Activated naive CD4-positive, alpha-beta T cell treated with anti-CD3 and anti-CD28 coated beads, Interleukin-2, amount 50 U/mL, for 72 hours (primary cell): ENCODE measurements around the gene BCL11B. TPM values are rescaled to one million over a fixed set of nuclear protein-coding genes. Genes with fewer than 3 reads are reported as not detected.
A peak's percentile ranks its signal among the peaks of the same experiment; 100 is the strongest.

Experiments
- ATAC-seq, 2 donors: fragments of 150-1000 bp; cut with Tn5 transposase; 2 replicates each; pipeline ENCODE4 v1.10.0; 2021; ENCODE audit warnings: mild to moderate bottlenecking in 2 of 2, moderate library complexity in 2 of 2
- DNase-seq, 2 donors: peaks; one replicate each; pipeline ENCODE4 v3.0.0; 2021 to 2022; ENCODE audit warnings: low spot score in 2 of 2
- H3K27ac Mint-ChIP-seq, 2 donors: one replicate each; pipeline ENCODE4 v1.8.0; 2022; ENCODE audit warnings: mild to moderate bottlenecking in 2 of 2, mixed read lengths in 2 of 2
- H3K36me3 Mint-ChIP-seq, 2 donors: one replicate each; pipeline ENCODE4 v1.8.0; 2022; ENCODE audit warnings: mixed read lengths in 2 of 2
- H3K9me3 Mint-ChIP-seq, 2 donors: one replicate each; pipeline ENCODE4 v1.8.0; 2022; ENCODE audit warnings: mixed read lengths in 2 of 2
- total RNA-seq, 2 donors: library from RNA; stranded (reverse); gene quantifications; one replicate each; pipeline ENCODE4 v1.2.3, GENCODE V29; 2022

Gene BCL11B
- total RNA-seq, 2 donors from 2014 or later: 57.8 to 65.7 TPM

- H3K36me3 Mint-ChIP-seq: peaks cover 17 to 20% of the 10 kb centered on the region in 2 donors
- ATAC-seq (peak; percentile 1 to 15), DNase-seq (peak in 1 of 2 donors; percentile 63)
- H3K27ac Mint-ChIP-seq: peak overlapping the region; percentile 89 to 90
- H3K9me3 Mint-ChIP-seq: no peaks in the 10 kb centered on the region
These were observed 1.9 kb upstream of the BCL11B start for GRCh38 chr14:99273766-99274345.

- Mint-ChIP-seq H3K9me3 (no peaks in the 10 kb centered on the region), H3K27ac (peak overlapping the region; percentile 89 to 95), H3K36me3 (peaks cover 25 to 27% of the 10 kb centered on the region in 2 donors)
- DNase-seq (peak; percentile 65 to 77), ATAC-seq (peak; percentile 12 to 25)
These were observed 1.1 kb upstream of the BCL11B start for GRCh38 chr14:99272899-99273765.

DNA sequence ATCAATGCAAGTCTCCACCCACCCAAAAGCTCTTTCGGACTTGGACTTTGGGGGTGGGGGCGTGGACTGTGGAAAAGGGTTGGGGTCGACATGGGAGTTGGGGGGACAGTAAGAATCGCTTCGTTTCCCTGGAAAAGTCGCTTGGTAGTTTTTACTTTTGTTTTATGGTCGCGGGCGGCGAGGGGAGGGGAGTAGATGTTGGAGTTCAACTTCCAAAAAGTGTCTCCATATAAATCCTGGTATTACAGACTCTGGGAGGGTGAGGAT, 568 bp upstream of the BCL11B start:
- Mint-ChIP-seq H3K36me3 (peaks cover 29 to 33% of the 10 kb centered on the region in 2 donors), H3K9me3 (no peaks in the 10 kb centered on the region), H3K27ac (peak overlapping the region; percentile 89 to 95)
- DNase-seq (no peak), ATAC-seq (no peak)

GRCh38 chr14:99271221-99271941, 616 bp downstream of the BCL11B start:
- no peaks in the 10 kb centered on the region for H3K9me3 Mint-ChIP-seq
- H3K27ac Mint-ChIP-seq: peak overlapping the region; percentile 89 to 99
- H3K36me3 Mint-ChIP-seq: peaks cover 39 to 45% of the 10 kb centered on the region in 2 donors
- no peak for DNase-seq
- ATAC-seq: no peak

DNA sequence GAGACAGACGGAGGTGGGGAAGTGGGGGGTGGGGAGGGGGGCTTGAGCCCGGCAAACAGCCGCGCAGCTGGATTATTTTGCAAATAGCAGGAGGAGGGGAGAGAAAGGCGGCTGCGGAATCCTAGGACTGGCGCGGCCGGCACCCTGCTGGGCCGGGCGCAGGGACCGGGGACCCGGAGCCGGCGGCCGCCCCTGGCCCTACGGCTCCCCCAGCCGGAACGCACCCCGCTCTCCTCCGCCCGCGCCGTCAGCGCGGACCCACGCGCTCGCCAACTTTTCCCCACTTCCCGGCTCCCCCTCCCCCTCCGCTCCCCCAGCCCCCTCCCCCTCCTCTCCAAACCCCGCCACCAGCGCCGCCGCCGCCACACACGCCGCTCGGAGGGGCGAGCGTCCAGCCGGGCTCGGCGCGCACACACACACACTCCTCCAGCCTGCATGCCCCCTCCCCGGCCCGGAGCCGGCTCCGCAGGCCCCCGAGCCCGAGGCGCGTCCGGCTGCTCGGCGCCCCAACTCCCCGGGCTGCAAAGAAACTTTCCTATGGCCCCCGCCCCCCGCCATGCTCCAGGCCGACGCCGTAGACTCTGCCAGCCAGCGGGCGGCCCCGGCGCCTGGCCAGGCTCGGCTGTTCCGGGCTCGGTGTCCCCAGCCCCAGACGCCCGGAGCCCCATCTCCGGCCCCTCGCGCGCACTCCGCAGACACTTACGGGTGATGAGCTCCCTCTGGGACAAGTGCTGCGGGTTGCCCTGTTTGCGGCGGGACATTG, 1.4 kb downstream of the BCL11B start:
- ATAC-seq (no peak), DNase-seq (peak in 1 of 2 donors; percentile 63)
- H3K27ac Mint-ChIP-seq: peak overlapping the region; percentile 91 to 99
- H3K36me3 Mint-ChIP-seq: peaks cover 46 to 52% of the 10 kb centered on the region in 2 donors
- H3K9me3 Mint-ChIP-seq: no peaks in the 10 kb centered on the region

DNA sequence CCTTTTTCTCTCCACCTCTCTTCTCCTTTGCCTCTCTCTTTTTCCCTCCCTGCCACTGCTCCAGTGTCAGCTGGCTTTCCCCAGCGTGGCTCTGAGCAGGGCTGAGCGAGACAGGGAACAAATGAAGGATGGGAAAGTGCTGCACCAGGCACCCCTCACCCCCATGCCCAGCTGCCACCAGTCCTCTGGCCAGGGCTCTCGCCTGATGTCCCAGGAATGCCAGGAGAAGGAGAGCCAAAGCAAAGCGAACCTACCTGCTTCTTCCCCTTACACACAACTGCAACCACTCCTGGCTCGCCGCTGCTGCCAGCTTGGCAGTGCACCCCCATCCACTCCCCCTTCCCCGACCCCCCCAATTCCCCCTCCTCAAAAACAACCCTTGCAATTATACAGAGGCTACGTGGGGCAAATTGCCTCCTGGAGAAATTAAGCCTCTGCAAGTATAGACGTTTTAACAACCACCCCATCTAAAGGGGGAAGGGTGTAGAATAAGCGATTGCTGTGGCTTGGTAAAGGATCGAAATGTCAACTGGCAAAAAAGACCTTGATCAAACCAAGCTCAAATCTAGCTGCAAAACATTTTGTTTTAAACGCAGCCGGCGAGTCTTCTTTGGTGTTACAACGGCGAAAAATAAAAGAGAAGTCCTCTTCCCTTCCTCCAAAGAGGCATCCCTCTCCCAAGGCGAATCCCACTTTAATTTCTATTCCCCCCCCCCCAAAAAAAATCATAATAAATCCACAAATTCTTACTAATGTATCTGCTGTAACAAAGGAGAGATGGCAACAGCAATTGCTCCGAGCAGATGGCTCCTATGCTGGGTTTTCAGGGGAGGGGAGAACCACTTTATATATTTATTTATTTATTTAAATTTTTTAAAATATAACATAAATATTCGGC, 2.9 kb downstream of the BCL11B start:
- ATAC-seq (no peak), DNase-seq (peak in 1 of 2 donors; percentile 55)
- Mint-ChIP-seq H3K27ac (peak overlapping the region; percentile 91 to 99), H3K36me3 (peaks cover 57 to 65% of the 10 kb centered on the region in 2 donors), H3K9me3 (no peaks in the 10 kb centered on the region)

- peaks cover 63 to 75% of the 10 kb centered on the region in 2 donors for H3K36me3 Mint-ChIP-seq
- no peaks in the 10 kb centered on the region for H3K9me3 Mint-ChIP-seq
- DNase-seq (peak in 1 of 2 donors; percentile 56), ATAC-seq (no peak)
- H3K27ac Mint-ChIP-seq: peak overlapping the region; percentile 91 to 99
These were observed 3.9 kb downstream of the BCL11B start for GRCh38 chr14:99267837-99268781.

DNA sequence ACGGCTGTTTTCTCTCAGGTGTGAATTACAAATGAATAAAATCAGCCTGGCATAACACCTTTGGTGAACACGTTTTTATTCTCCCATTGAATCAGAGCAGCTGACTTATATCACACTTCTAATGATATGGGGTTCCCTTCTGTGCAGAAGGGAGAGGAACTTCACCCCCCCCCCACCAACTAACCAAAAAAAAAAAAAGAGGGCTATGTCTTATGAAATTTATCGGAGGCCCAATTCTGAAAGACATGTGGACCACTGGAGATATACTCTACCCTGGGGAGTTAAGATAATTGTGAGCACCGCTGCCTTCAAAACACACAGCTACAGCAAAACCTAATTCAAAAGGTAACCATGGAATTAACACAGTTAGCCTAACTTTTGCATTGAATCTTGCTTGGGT, 4.6 kb downstream of the BCL11B start:
- Mint-ChIP-seq H3K36me3 (peaks cover 63 to 82% of the 10 kb centered on the region in 2 donors), H3K27ac (peak overlapping the region; percentile 91 to 94), H3K9me3 (no peaks in the 10 kb centered on the region)
- ATAC-seq (no peak), DNase-seq (no peak)

DNA sequence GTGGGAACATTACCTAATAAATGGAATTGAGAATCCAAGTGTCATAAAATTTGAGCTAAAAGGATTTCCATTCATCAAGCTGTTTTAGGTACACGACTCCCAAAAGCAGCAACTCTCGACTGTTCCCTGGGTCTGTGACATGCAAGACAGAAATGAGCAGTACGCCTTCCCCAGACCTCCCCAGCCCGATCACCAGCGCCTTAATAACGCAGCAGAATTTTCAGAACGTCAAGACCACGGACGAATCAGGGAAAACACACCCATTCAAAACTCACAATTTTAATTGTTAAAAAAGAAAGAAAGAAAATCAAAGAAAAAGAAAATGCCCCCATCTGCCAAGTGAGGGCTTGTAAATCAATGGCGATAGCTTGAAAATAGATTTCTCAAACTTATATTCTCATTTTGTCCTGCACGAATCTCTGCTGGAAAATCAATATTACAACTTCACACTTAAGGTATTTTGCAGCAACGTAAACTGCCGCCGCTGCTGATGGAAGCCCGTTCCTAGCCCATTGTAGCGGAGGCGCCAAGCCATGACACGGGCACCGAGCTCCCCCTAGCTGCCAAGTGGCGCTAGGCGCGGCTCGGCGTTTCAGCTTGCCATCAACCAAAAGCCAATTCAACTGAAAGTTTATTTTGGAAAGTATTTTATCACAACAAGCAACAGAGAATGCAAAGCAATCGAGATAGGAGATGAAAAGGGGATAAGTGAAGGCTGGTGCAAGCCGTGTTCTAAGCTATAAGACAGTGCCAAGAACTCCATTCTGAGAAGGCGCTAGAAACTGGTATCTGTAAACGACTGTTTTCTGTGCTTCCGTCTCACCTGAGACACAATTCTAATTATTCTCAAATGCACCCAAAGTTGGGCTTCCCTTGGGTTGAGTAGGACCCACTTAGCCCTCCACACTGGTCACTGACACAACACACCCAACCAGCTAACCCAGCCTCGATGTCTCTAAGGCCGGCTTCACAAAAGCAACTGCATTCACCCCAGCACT, 5.5 kb downstream of the BCL11B start:
- DNase-seq (peak; percentile 81 to 89), ATAC-seq (peak; percentile 41 to 49)
- peak overlapping the region; percentile 91 to 99 for H3K27ac Mint-ChIP-seq
- peaks cover 60 to 84% of the 10 kb centered on the region in 2 donors for H3K36me3 Mint-ChIP-seq
- no peaks in the 10 kb centered on the region for H3K9me3 Mint-ChIP-seq

DNA sequence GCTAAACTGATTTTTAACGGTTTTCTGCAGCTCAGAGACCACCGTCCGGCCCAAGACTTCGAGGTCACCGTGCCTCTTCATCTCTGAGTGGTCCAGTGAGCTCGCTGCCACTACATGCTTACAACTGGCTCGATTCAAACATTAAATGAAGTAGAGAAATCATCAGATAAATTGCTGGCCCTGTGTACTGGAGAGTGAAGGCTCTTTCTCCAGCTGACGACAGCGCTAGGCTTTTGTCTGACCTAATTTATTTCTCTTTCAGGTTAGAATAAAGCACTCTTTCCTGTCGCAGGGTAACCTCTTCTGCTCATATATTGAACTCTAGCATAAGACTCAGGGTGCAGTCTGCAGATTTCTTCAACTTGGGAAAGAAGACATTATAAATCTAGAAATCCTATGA, 6.4 kb downstream of the BCL11B start:
- peak overlapping the region; percentile 91 to 99 for H3K27ac Mint-ChIP-seq

GRCh38 chr14:99264691-99265450, 7.1 kb downstream of the BCL11B start:
- H3K27ac Mint-ChIP-seq: peak overlapping the region; percentile 91 to 99
- peak in 1 of 2 donors; percentile 55 for DNase-seq
- peak in 1 of 2 donors; percentile 24 for ATAC-seq
- H3K36me3 Mint-ChIP-seq: peaks cover 61 to 89% of the 10 kb centered on the region in 2 donors
- no peaks in the 10 kb centered on the region for H3K9me3 Mint-ChIP-seq

More for the DNA sequence above, 6.4 kb downstream of the BCL11B start:
- Mint-ChIP-seq H3K36me3 (peaks cover 62 to 87% of the 10 kb centered on the region in 2 donors), H3K9me3 (no peaks in the 10 kb centered on the region)
- DNase-seq (peak in 1 of 2 donors; percentile 39), ATAC-seq (no peak)

DNA sequence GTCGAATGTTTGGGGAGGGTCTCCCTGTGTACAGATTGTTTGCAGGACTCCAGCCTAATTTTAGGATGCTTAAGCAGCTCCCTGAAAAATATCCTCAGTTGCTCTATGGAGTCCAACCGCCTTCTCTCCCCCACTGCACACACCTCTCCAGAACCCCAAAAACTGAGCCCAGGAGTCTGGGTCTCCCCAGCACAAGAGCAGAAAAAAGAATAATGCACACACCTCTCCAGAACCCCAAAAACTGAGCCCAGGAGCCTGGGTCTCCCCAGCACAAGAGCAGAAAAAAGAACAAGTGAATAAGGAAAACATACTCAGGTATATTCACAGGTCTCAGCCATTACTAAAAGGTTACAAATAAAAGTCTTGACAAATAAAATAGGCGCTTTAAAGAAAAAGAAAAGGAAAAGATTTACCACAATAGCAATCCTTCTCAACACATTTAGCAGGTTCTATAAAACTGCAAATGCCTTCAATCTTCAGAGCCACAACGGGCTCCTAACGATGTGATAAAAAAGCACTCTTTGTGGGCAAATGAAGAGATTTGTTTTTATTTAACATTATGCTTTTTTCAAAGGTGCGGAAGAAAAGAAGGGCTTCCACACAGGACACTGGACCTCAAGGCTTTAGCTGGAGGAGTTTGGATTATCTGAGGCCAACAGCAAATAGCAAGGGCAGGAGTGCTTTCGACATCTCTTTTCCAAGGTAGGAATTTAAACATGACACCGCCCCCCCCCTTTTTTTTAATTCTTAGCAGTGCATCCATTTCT, 8.2 kb downstream of the BCL11B start:
- Mint-ChIP-seq H3K36me3 (peaks cover 54 to 92% of the 10 kb centered on the region in 2 donors), H3K27ac (peak overlapping the region; percentile 91 to 99), H3K9me3 (no peaks in the 10 kb centered on the region)
- peak; percentile 5 to 14 for DNase-seq
- ATAC-seq: no peak
